NK-92 treated with Interleukin-12 subunit alpha and Interleukin-12 subunit beta, amount 100 ng/mL, for 24 hours (cell line): ENCODE measurements around the gene RNF183.

Source experiments
- DNase-seq: peaks from one replicate; lab custom pipeline; 2025; lab: John Stamatoyannopoulos, UW

RNF183 gene, protein sequence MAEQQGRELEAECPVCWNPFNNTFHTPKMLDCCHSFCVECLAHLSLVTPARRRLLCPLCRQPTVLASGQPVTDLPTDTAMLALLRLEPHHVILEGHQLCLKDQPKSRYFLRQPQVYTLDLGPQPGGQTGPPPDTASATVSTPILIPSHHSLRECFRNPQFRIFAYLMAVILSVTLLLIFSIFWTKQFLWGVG

DNA sequence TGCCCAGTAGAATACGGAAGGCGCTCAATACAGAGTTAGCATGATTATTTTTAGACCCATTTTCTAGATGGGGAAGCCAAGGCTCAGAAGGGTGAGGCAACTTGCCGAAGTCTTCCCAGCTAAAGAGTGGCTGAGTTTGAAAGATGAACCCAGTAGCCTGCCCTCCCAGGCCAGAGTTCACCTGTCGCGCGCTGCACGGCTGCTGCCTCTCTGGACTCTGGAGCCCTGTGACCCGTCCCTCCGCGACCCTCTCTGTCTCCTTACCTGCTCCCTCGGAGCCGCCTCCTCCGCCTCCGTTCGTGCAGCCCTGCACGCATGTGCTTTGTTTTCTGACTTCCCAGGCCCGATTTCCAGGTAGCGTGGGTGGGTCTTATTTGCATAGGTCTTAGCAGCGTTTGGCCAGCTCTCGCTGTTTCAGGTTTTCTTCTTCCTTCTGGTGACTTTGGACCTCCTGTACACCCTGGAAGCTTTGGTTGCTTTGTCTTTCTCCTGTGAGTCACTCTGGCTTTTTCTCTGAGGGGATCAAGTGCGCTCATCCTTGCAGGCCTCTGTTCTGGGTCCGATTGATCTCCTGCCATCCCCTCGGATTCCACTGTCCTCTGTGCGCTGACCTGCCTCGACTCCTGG lies at the start of gene RNF183:
TSS of gene RNF183 (minus strand) at position 585 of the 627 bp plus-strand sequence. CDS start 5,192 bp downstream, outside the sequence.
- DNase-seq = no peak

DNA sequence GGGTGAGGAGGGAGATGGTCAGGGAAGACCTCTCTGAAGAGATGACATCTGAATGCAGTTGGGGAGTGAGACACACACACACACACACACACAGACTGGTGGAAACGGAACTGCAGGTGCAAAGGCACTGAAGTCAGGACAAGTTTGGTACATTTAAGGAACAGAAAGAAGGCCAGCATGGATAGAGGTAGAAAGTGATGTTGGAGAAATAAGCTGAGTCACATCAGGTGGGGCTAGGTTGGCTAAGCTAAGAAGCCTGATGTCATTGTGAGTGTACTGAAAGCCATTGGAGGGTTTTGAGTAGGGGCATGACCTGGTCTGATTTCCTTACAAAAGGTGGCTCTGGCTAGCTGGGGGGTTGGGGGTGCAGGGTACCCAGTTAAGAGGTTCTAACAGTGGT lies 49.2 kb upstream of the RNF183 start:
- DNase-seq = no peak

DNA sequence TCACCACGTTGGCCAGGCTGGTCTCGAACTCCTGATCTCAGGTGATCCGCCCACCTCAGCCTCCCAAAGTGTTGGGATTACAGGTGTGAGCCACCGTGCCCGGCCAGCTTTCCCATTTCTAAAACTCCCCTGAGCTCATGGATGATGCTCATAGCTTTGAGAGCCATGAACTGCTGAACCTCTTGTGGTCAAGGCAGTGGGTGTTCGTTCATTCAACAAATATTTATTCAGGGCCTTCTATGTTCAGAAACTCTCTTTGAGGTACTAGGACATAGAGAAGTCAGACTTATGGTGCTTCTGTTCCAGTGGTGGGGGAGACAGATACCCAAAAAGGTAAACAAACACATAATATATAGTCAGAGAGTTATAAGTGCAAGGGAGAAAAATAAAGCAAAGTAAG lies 48.8 kb upstream of the RNF183 start:
- no peak for DNase-seq

DNA sequence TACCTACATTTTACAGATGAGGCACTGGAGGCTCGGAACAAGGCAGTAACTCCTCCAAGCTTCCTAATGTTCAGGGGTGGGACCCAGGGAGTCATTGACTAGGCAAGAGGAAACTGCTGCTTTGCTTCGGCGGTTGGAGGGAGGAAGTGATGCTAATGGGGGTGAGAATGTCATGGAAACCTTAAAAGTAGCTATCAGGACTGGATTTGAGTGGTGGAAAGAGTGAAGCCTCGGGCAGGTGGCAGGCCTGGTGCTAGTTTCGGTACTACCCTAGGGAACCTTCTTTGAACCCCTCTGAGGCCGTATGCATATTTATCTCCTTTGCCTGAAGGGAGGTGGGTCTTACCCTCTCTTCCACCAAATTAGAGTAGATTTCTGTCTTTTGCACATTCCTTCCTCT lies 47.8 kb upstream of the RNF183 start:
- no peak for DNase-seq

DNA sequence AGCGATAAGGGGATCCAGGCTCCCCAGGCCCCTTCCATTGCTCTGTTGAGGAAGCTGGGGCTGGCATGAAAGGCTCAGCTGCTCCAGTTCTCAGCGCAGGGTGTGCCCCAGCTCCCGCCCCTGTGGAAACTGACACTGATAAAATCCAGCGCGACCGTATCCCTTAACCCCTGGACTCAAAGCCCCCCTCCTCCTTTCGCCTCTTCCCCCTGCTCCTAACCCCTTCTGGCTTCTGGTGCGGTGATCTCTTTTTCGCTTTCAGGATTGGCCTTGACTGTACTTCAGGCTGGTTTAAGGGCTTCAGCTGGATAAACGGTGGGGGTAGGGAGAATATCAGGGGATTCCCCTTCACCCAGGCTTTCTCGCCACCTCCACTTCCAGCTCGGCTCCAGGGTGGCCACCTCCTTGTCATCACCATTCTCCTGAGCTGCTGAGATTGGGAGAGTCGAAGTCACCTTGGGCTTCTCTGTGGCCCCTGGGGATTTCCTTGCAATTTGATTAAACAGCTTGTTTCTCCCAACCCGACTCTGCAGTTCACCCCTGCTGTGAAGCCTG lies 47.0 kb upstream of the RNF183 start:
- no peak for DNase-seq

DNA sequence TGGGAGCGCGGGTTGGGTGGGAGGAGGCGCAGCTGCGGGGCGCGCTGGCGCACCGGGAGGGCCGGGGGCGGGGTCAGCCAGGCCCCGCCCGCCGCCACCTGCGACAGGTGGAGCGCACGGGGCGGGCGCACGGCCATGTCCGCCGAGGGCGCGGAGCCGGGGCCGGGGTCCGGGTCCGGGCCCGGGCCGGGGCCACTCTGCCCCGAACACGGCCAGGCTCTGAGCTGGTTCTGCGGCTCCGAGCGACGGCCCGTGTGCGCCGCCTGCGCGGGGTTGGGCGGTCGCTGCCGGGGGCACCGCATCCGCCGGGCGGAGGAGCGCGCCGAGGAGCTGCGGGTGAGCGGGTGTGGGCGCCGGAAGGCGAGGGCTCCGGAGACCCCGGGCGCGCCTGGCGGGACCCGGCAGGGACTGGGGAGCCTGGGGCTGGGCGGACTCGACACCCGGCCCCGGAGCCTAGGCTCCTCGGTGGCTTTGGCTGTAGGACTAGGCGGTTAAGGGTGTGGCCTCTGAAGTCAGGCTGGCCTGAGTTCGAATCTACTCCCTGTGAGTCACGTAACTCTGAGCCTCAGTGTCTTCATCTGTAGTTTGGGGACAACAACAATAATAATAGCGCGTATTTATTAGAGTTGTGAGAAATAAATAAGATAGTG lies 46.4 kb upstream of the RNF183 start, which contains the start of gene BSPRY:
TSS of gene BSPRY (plus strand) at position 97 of the 650 bp plus-strand sequence. CDS start at position 136, 39 bp downstream.
- DNase-seq = no peak

DNA sequence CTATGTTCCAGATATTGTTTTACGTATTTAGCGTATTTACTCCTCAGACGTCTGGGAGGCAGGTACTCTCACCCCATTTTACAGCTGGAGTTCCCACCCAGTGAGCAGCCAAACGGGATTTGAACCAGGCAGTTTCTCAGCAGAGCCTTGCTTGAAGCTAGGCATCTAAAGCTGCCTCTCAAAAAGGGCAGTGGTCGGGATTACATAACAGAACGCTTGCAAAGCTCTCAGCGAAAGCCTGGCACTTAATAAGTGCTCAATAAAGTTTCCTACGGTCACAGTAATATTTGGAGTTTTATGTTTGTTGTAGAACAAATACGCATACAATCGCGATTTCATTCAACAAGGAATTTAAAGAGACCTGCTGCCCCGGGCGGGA lies 45.9 kb upstream of the RNF183 start:
- no peak for DNase-seq

DNA sequence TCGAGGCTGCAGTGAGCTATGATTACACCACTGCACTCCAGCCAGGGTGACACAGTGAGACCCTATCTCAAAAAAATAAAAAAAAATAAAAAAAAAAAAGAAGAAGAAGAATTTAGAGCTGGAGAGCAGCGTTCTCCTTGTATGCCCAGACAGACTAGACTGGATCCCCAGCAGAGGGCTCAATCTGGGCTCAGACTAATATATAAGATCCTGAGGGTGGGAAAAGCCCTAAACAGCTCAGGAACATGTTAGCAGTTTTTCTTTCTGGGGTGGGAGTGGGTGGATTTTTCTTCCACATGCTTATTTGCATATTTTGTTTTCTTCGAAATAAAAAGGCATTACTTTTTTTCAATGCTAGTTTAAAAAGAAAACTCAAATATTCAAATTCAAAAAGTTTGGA lies 45.3 kb upstream of the RNF183 start:
- DNase-seq = no peak

DNA sequence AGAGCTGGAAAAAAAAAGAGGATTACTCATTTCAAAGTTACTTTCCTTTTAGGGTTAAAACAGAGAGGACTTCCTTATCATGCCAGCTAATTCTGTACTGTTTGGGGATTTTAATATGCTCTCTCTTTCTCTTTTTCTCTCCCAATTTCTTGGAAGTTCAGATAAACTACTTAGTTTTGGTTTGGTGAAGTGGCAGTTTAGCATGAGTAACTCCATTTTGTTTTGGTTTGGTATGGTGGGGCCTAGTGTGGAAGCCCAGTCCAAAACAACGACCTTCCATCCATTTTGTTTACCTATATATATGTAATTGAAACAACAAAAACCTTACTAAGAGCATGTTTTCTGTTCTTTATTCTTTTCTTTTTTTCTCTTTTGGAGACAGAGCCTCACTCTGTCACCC lies 42.5 kb upstream of the RNF183 start:
- no peak for DNase-seq

DNA sequence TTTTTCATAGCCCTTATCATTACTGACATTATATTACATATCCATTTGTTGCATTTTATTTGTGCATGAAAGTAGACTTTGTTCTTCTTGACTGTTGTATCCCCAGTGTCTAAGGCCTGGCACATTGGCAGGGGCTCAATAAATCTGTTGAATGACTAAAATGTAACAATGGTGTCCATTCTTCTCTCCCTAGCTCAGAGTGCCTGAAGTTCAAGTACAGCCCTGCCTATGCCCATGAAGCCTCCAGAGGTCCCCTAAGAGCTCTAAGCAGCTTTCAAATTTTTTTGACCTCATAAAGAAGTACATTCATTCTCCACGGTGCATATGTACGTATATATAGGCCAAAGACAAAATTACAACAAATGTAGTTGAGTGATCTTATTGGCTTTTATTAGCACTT lies 42.0 kb upstream of the RNF183 start:
- DNase-seq = no peak

DNA sequence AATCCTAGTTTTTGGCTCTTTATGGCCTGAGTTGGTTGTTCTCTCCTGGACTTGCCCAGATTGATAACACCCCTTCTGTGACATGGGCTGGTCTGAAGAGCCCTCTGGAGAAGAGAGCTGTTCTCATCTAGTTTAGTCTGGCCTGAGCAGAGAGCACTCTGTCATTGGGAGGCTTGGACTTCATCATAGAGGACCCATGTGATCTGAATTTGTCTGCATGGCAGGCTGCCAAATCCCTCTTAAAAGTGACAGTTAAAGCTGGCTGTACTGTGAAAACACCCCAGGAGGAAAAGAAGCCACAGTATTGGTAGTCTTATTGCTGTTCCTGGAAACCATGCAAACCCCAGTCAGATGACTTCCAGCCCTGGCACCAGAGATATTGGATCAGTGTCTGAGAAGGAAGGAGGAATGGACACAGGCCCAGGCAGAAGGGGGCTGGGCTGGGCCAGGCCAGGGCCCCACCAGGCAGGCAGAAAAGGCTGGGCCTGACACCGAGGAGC lies 40.6 kb upstream of the RNF183 start:
- DNase-seq = no peak

DNA sequence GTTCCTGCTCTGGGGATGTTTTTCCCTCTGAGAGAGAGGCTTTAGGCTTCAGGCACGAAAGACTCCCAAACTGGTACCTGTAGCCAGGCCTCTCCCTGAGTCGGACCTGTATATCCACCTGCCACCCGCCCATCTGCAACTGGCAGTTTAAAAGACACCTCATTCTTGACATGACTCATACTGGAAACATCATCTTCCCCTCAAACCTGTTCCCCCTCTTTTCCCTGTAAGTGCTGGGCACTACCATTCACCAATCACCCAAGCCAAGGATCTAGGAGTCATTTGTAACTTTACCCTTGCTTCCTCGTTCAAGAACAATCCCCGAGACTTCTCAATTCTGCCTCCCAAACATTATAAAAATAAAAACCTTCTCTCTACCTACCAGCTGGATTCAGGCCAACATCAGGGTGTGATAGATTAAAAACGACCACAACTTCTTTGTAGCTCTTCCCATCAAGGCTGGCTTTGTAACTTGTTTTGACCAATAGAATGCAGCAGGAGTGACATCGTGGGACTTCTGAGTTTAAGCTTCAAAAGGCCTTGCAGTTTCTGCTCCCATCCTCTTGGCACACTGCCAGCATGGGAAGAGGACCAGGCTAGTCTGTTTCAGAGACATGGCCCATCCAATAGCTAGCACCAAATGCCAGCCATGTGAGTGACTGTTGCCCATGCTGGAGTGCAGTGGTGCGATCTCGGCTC lies 38.7 kb upstream of the RNF183 start:
- DNase-seq = no peak

DNA sequence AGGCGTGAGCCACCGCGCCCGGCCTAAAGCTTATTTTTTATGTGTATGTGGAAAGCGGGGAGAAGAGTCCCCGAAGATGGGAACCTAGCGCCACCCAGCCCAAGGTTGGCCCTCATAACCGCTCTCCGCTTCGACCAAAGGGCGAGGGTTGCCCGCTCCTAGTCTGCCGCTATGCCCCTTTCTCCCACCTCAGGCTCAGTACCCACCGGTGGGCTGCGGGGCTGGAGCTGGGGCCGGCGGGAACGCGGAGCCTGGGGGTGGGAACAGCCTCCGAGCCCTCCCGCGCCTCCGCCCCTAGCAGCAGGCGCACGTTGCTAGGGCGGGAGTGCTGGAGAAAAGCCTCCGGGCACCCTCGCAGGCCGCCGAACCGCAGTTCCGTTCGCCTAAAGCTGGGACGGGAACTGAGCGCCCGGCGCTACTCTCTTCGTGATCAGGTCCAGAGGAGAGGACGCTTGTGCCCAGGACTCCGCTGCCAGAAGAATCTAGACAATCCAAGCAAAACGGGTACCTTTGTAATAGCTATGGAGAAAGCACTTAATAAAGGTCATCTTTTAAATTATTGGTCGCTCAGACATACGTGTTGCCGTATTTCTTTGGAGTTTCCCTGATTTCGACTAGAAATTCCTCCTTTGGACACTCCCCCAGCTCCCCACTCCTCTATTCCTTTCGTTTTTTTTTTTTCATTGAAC lies 37.0 kb upstream of the RNF183 start, which contains the start of gene WDR31:
TSS of gene WDR31 (minus strand) at position 265 of the 689 bp plus-strand sequence. CDS start 8,253 bp downstream, outside the sequence.
- DNase-seq = peak; percentile 62

DNA sequence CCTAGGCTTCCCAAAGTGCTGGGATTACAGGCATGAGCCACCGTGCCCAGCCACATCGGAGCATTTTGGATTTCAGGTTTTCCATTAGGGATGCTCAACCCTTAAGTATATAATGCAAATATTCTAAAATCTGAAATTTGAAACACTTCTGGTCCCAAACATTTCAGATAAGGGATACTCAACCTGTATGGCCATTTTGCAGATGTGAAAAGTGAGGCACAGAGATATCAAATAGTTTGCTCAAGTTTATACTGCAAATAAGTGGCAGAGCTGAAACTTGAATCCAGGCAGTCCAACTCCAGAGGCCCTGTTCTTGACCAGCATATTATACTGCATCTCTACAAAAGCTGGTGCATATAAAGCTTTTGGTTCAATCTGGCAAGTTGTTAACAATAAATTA lies 34.5 kb upstream of the RNF183 start:
- no peak for DNase-seq

DNA sequence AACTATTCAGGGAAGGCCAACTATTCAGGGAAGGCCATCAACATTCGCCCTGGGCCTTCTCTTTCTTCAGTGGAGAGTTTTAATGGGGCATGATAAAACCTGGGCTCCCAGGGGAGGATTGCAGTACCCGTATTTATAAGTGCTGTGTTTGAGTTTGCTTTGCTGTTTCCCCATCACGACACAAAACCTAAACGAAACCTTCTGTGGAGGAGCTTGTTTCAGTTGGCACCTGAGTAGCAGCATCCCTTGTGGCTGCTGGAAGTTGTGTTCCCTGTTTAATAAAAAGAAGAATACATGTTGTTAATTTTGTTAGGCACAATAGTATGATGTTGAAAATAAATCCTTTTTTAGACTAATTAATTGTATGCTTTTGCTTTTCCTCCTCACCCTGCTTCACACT lies 28.6 kb upstream of the RNF183 start:
- DNase-seq = no peak

DNA sequence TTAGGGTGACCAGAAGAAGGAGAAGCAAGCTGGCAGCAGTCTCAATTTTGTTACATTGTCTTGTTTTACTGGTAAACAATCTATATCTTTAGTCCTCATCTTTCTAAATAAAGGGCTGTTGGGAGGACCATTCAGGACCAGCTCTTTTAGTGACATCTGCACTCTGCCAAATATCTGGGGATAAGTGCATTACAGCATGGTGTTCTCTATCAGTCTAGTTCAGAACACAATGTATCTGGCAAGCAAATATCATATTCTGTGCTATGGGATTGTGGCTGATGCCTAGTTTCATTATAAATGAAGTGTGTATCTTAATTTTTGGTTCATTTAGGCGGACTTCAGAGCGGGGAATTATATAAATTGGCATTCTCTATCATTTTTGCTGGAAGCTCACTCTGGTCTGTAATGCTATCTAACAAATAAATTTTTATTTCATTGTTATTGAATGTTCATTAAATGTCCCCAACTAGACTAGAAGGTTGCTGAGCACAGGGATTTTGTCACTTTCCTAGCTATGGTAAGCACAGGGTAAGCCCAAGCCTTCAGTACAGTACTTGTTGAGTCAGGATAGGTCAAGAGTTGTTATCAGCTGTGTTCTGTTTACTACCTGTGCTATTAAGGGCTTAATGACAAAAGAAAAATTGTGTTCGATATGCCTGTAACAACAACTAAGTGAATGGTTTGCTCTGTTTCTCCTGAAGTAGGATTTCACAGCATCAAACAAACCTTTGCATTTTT lies 25.0 kb upstream of the RNF183 start:
- no peak for DNase-seq

DNA sequence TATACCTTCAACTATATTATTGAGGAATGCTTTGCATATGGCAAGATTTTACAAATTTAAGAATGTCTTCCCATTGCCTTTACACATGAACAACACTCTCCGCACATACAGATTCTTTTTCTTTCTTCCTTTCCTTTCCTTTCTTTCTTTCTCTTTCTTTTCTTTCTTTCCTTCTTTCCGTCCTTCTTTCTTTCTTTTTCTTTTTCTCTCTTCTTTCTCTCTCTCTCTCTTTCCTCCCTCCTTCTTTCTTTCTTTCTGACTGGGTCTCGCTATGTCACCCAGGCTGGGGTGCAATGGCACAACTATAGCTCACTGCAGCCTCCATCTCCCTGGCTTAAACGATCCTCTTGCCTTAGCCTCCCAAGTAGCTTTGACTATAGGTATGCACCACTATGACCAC lies 23.1 kb upstream of the RNF183 start:
- DNase-seq = no peak

DNA sequence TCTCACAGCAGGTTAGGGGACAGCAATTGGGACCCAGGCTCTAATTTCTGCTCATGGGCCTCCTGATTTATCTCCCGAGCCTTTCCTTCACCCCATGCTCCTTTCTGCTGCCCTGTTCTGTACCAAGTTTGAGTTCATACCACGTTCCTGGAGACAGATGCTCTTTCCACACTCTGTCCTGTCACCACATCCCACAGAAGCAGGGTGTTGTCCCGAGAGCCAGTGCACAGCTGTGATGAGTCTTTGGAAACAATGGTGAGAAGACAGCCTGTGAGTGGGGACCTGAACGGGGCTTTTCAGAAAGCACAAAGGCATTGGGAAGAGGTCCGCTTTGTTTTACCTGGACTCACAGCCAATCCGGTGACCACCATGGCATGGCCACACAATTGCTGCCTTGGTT lies 19.5 kb upstream of the RNF183 start:
- DNase-seq = no peak

DNA sequence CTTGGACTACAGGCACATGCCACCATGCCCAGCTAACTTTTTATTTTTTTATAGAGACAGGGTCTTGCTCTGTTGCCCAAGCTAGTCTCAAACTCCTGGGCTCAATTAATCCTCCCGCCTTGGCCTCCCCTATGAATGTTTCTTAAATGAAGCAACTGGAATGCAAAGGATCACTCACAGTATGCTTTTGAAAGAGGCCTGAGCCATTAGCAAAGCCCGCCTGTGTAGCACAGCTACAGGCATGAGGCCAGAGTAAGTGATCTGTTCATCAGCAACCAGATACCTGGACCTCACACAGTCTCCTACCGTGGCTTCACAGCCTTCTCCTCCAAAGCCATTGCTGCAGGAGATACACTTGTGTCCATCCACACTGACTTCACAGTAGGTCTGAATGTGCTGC lies 16.9 kb upstream of the RNF183 start:
- DNase-seq = no peak

DNA sequence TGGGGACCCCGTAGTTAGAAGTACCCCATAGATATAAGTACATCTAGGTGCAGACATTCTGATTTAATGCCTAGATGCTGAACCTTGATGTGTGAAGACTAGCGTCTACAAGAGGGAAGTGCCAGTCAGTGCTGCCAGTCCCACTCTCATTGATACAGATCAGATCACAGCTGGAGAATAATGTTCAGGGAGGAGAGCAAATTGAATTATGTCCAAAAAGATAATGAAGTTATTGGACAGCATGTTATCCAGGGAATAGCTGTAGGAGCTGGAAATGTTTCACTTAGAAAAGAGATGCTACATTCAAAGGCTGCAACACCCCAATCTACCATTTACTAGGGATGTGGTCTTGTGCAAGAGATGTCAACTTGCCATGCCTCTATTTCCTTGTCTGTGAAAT lies 15.9 kb upstream of the RNF183 start:
- no peak for DNase-seq

DNA sequence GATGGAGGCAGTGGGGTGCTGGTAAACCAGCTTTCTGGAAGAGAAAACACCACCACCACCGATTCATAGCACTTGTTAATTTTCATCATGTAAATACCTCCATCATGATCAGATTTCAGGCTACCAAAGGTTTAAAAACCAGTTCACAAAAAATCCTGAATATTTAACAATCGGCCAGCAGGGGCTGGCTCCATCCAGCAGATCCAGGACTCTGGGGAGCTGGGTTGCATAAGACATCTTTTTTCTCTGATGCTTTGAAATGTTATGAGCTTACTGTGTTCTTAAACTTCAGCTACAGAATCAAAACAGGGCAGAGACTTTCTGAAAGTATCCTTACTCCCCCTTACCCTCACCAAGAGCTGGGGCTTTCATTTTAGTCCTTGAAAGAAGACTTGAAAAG lies 14.6 kb upstream of the RNF183 start:
- DNase-seq = no peak
